Testis (tissue), 3 donors: ENCODE results near the gene CHIT1. TPM values are rescaled to one million over a fixed set of nuclear protein-coding genes. Genes with fewer than 3 reads are reported as not detected.

ENCODE experiments used
- DNase-seq: peaks from one replicate; pipeline ENCODE4 v3.0.0-alpha.2; 2019
- H3K27ac ChIP-seq, 2 donors: fragments of 200-600 bp; sonication (generic); one replicate each; pipeline ENCODE4 v1.5.1; 2019
- H3K27me3 ChIP-seq: fragments of 200-600 bp; sonication (generic); one replicate; pipeline ENCODE4 v1.5.1; 2019
- H3K36me3 ChIP-seq: fragments of 200-600 bp; sonication (generic); one replicate; pipeline ENCODE4 v1.5.1; 2017; ENCODE audit warnings: low read depth; ENCODE audit errors: missing control alignments
- H3K4me1 ChIP-seq: fragments of 200-600 bp; sonication (generic); one replicate; pipeline ENCODE4 v1.5.1; 2019
- H3K4me3 ChIP-seq, 2 donors: fragments of 200-600 bp; sonication (generic); one replicate each; pipeline ENCODE4 v1.5.1; 2017 to 2019
- H3K9me3 ChIP-seq: fragments of 200-600 bp; sonication (generic); one replicate; pipeline ENCODE4 v1.5.1; 2017
- POLR2A ChIP-seq: fragments of 450-650 bp; IDR thresholded peaks from one replicate; pipeline ENCODE4 v1.6.1; 2017; ENCODE audit warnings: antibody characterized with exemption, mild to moderate bottlenecking, moderate library complexity
- WGBS, 2 donors: methylation state at CpG; one replicate each; pipeline ENCODE4 v1.1.5; 2018; 5-methylcytosine and 5-hydroxymethylcytosine counted together
- intact Hi-C: fragments of 100-400 bp; cut with DNase I; formaldehyde crosslinking; loops from one replicate; pipeline ENCODE4 v1.15.1; 2023; ENCODE audit warnings: low total_unique reads
- polyA plus RNA-seq: library from polyadenylated mRNA; stranded (reverse); fragments of 350-450 nt; fragmentation: Illumina TruSeq; extraction: RNeasy Lipid Tissue Mini Kit (QIAGEN cat#74804); gene quantifications from one replicate; pipeline ENCODE4 v1.2.3, GENCODE V29; 2014; ENCODE audit warnings: low read depth, low replicate concordance; ENCODE audit not compliant: insufficient read depth
- total RNA-seq, 2 donors: library from RNA; depleted of rRNA; stranded (reverse); fragments of >200 nt; gene quantifications; one replicate each; pipeline ENCODE4 v1.2.3, GENCODE V29; 2016
- TF ChIP-seq, protein P1 (sequence below), 3 experiments: fragments of 450-650 bp in 2 of 3; fragments of 200-600 bp in 1 of 3; sonication (generic) in 1 of 3; IDR thresholded peaks; one replicate each; pipeline ENCODE4 v1.5.1; 2016 to 2019; ENCODE audit warnings: antibody characterized with exemption in 3 of 3, mild to moderate bottlenecking in 2 of 3, moderate library complexity in 1 of 3

CHIT1 gene
- total and polyA plus RNA-seq, 3 donors from 2014 or later, result 0.08 to 9.9 (median 0.62) TPM

DNA sequence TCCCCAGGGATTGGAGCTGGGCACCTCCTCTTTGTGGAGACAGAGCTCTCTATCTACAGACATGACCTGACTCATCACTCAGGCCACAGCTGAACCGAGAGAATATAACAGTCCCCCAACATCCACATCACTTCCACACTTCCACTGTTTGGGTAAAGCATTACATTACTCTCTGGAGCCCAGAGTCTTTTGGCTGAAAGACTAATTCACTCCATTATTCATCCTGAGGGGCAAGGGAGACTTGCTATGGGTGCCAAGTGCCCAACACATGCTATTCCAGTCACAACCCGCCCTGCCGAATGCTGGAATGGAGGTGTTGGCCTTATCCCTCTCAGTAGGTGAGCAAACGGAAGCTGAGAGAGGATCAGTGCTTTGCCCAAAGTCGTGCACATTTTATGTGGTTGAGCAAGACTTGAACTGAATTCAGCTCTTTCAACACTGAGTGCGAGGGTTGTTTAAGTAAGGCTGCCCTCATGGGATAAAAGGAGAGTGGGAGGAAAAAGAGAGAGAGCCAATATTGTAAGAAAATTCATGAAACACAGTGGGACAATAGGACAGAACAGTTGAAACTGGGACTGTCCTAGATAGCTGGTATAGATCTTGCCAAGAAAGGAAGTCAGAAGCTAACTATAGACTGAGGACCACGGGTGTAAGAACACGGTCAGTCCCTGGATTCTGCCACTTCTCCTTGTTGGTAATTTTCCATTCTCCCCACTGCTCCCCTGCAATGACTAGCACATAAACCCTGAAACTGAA is 29.5 kb downstream of the CHIT1 start:
- WGBS, 2 donors, result 59 to 78% methylated on average over 8 of the region's 8 CpGs
- no peak for DNase-seq
- no peak overlapping the region for H3K4me3 ChIP-seq
- H3K4me1 ChIP-seq, result no peaks in the 10 kb centered on the region
- H3K36me3 ChIP-seq, result no peaks in the 10 kb centered on the region
- no peak for TF ChIP-seq POLR2A
- TF ChIP-seq, protein P1, sequence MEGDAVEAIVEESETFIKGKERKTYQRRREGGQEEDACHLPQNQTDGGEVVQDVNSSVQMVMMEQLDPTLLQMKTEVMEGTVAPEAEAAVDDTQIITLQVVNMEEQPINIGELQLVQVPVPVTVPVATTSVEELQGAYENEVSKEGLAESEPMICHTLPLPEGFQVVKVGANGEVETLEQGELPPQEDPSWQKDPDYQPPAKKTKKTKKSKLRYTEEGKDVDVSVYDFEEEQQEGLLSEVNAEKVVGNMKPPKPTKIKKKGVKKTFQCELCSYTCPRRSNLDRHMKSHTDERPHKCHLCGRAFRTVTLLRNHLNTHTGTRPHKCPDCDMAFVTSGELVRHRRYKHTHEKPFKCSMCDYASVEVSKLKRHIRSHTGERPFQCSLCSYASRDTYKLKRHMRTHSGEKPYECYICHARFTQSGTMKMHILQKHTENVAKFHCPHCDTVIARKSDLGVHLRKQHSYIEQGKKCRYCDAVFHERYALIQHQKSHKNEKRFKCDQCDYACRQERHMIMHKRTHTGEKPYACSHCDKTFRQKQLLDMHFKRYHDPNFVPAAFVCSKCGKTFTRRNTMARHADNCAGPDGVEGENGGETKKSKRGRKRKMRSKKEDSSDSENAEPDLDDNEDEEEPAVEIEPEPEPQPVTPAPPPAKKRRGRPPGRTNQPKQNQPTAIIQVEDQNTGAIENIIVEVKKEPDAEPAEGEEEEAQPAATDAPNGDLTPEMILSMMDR (IDR thresholded peaks at IDR 0.05), result no peak
- H3K27ac ChIP-seq, result peak overlapping the region in 1 of 2 donors; percentile 15
- no peaks in the 10 kb centered on the region for H3K9me3 ChIP-seq
- H3K27me3 ChIP-seq, result no peaks in the 10 kb centered on the region
- intact Hi-C loops, result no loop called here

DNA sequence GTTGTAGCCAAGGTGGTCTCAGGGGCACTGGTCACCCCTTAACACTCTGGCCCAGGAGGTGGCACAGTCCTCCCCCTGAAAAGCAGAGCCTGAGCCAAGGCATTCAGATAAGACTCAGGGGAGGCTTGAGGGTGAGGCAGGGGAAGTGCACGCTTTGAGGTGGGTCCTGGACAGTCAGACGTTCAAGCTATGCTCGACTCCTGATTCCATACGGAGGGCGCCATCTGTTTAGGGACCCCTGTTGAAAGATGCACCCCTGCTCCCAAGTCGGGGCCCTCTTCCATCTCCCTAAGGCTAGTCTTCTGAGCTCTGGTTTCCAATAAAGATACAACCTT is 30.0 kb downstream of the CHIT1 start:
- no peak overlapping the region for H3K27ac ChIP-seq
- 88% methylated on average over 6 of the region's 6 CpGs for WGBS, 2 donors
- TF ChIP-seq, protein P1 (IDR thresholded peaks at IDR 0.05), result no peak
- no peak for TF ChIP-seq POLR2A
- H3K36me3 ChIP-seq, result no peaks in the 10 kb centered on the region
- no peaks in the 10 kb centered on the region for H3K27me3 ChIP-seq
- intact Hi-C loops, result no loop called here
- DNase-seq, result no peak
- no peak overlapping the region for H3K4me3 ChIP-seq
- H3K9me3 ChIP-seq, result no peaks in the 10 kb centered on the region
- no peaks in the 10 kb centered on the region for H3K4me1 ChIP-seq

DNA sequence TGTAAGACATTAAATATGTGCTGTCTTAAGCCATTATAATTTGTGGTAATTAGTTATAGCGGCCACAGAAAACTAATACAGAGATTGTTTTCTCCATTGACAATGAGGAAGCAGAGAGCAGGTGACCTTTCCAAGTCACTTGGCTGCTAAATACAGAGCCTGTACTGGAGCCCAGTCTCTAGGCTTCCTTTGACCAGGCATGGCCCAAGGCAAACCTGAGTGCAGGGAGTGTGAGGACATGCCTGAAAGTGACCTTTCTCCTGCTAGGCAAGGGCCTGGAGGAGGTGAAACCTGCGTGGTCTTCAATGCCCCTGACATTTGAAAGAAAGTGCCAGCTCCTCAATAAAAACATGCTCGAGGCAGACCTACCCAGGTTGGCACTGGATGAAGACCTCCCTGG is 30.5 kb downstream of the CHIT1 start:
- Histone ChIP-seq H3K36me3 (no peaks in the 10 kb centered on the region), H3K4me1 (no peaks in the 10 kb centered on the region), H3K9me3 (no peaks in the 10 kb centered on the region), H3K27me3 (no peaks in the 10 kb centered on the region), H3K4me3 (no peak overlapping the region), H3K27ac (no peak overlapping the region)
- DNase-seq, result no peak
- 93 to 96% methylated on average over 2 to 3 of the region's 3 CpGs for WGBS, 2 donors
- intact Hi-C loops, result no loop called here
- no peak for TF ChIP-seq POLR2A
- TF ChIP-seq, protein P1 (IDR thresholded peaks at IDR 0.05), result no peak

DNA sequence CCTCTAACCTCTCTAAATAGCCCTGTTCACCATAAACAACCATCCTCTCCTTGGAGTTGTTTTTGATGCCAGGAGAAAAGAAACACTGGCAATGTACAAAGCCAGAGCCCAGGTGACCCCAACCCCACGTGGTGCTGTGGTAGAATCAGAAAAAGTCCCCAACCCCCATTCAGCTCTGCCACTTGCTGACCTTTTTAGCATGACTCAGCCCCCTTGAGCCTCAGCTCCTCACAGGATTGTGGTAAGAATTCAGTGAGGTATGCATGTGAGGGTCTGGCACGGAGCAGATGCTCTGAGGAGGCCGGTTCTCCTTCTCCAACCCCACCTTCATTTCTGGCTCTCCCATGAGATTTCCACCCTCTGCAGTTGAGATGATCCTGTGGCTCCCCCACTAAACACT is 31.8 kb downstream of the CHIT1 start:
- Histone ChIP-seq H3K4me3 (no peak overlapping the region), H3K27ac (no peak overlapping the region), H3K27me3 (no peaks in the 10 kb centered on the region), H3K36me3 (no peaks in the 10 kb centered on the region), H3K9me3 (no peaks in the 10 kb centered on the region), H3K4me1 (no peaks in the 10 kb centered on the region)
- DNase-seq, result no peak
- 70 to 80% methylated on average over 3 of the region's 3 CpGs for WGBS, 2 donors
- intact Hi-C loops, result no loop called here
- TF ChIP-seq, protein P1 (IDR thresholded peaks at IDR 0.05), result no peak
- TF ChIP-seq POLR2A, result no peak

DNA sequence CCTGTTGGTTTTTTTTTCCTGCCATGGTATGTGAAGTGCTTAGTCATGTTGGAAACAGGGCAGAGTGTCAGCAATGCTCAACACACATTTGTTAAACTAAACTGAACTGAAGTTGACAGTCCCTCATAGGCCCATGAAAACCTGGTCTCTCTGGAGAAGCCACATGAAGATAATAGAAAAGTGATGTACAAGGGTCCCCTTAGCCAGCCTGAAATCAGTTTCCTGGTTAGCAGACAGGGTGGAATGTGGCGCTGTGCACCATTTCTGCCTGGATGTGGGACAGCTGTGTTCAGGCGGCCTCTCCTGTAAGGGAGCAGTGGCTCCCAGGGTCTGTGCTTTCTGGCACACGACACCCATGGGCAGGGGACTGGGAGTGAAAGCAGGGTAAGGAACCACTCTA is 33.1 kb downstream of the CHIT1 start:
- intact Hi-C loops, result no loop called here
- H3K4me3 ChIP-seq, result no peak overlapping the region
- no peaks in the 10 kb centered on the region for H3K27me3 ChIP-seq
- H3K36me3 ChIP-seq, result no peaks in the 10 kb centered on the region
- H3K27ac ChIP-seq, result no peak overlapping the region
- WGBS, 2 donors, result 90 to 100% methylated on average over 1 to 3 of the region's 3 CpGs
- H3K9me3 ChIP-seq, result no peaks in the 10 kb centered on the region
- TF ChIP-seq, protein P1 (IDR thresholded peaks at IDR 0.05), result no peak
- no peak for TF ChIP-seq POLR2A
- no peaks in the 10 kb centered on the region for H3K4me1 ChIP-seq
- no peak for DNase-seq
